ENCODE measurements around the gene FHL3. TPM values are rescaled to one million over a fixed set of nuclear protein-coding genes. Genes with fewer than 3 reads are reported as not detected.

The FHL3 gene
- total and polyA plus RNA-seq, 11 donors, result 4.6 to 27.0 (median 11.8) TPM

GRCh38 chr1:38022810-38023209, 17.5 kb upstream of the FHL3 start:
- Histone ChIP-seq H3K36me3 (peaks cover 0 to 92% (median 84%) of the 10 kb centered on the region in 9 donors), H3K4me3 (no peak overlapping the region), H3K9me3 (no peaks in the 10 kb centered on the region), H3K27me3 (no peaks in the 10 kb centered on the region), H3K27ac (no peak overlapping the region), H3K4me1 (peaks cover 0 to 10% (median 0%) of the 10 kb centered on the region in 12 donors)
- WGBS, 4 donors, result 66 to 88% (median 74%) methylated on average over 3 of the region's 3 CpGs
- TF ChIP-seq POLR2A (IDR thresholded peaks at IDR 0.05) (no peak), CTCF (IDR thresholded peaks at IDR 0.05) (no peak)
- DNase-seq, result no peak
- peak in 2 of 4 donors; percentile 9 to 37 for ATAC-seq
- intact Hi-C loops (cut with DNase I), result loop anchor here in 3 of 10 donors (5.0 to 10.0 kb wide), 3 partner anchors 41 to 812 kb away; no protein-coding TSS in a partner anchor

GRCh38 chr1:38021969-38022368, 16.7 kb upstream of the FHL3 start:
- Histone ChIP-seq H3K27ac (no peak overlapping the region), H3K9me3 (no peaks in the 10 kb centered on the region), H3K36me3 (peaks cover 0 to 96% (median 92%) of the 10 kb centered on the region in 9 donors), H3K4me1 (peaks cover 0 to 14% (median 5%) of the 10 kb centered on the region in 12 donors), H3K4me3 (no peak overlapping the region), H3K27me3 (no peaks in the 10 kb centered on the region)
- TF ChIP-seq POLR2A (IDR thresholded peaks at IDR 0.05) (no peak), CTCF (IDR thresholded peaks at IDR 0.05) (no peak)
- intact Hi-C loops (cut with DNase I), result loop anchor here in 3 of 10 donors (5.0 to 10.0 kb wide), 3 partner anchors 40 to 813 kb away; no protein-coding TSS in a partner anchor
- WGBS, 4 donors, result 95 to 96% (median 96%) methylated on average over 5 of the region's 5 CpGs
- ATAC-seq (no peak), DNase-seq (no peak)

GRCh38 chr1:38020396-38020795, 15.1 kb upstream of the FHL3 start:
- intact Hi-C loops (cut with DNase I), result loop anchor here in 3 of 10 donors (5.0 to 10.0 kb wide), 3 partner anchors 38 to 814 kb away; no protein-coding TSS in a partner anchor
- no peak for ATAC-seq
- WGBS, 4 donors, result 90 to 97% (median 95%) methylated on average over 2 of the region's 2 CpGs
- Histone ChIP-seq H3K36me3 (peaks cover 0 to 99% (median 86%) of the 10 kb centered on the region in 9 donors), H3K4me3 (no peak overlapping the region), H3K9me3 (no peaks in the 10 kb centered on the region), H3K4me1 (peaks cover 3 to 28% (median 20%) of the 10 kb centered on the region in 12 donors), H3K27me3 (no peaks in the 10 kb centered on the region), H3K27ac (no peak overlapping the region)
- TF ChIP-seq POLR2A (IDR thresholded peaks at IDR 0.05), result no peak
- TF ChIP-seq CTCF (IDR thresholded peaks at IDR 0.05), result no peak
- no peak for DNase-seq

- H3K27me3 ChIP-seq, result no peaks in the 10 kb centered on the region
- intact Hi-C loops (cut with DNase I), result loop anchor here in 2 of 10 donors (1.0 to 2.0 kb wide), 2 partner anchors 28 to 29 kb away; partner anchors contain the start of gene SF3A3 (in 2 of the 2)
- H3K36me3 ChIP-seq, result peaks cover 0 to 97% (median 74%) of the 10 kb centered on the region in 9 donors
- H3K4me1 ChIP-seq, result peaks cover 4 to 43% (median 33%) of the 10 kb centered on the region in 12 donors
- TF ChIP-seq POLR2A (IDR thresholded peaks at IDR 0.05) (no peak), CTCF (IDR thresholded peaks at IDR 0.05) (peak; percentile 24 to 66 (median 54))
- no peaks in the 10 kb centered on the region for H3K9me3 ChIP-seq
- no peak for DNase-seq
- no peak overlapping the region for H3K4me3 ChIP-seq
- WGBS, 4 donors, result 75 to 80% (median 79%) methylated on average over 6 of the region's 6 CpGs
- no peak for ATAC-seq
- H3K27ac ChIP-seq, result peak overlapping the region in 1 of 12 donors; percentile 95
These were observed 13.6 kb upstream of the FHL3 start for GRCh38 chr1:38018864-38019343.

Measured in heart left ventricle (tissue), 16 donors.